22Rv1 (cell line): ENCODE data around the gene ETS1.

ENCODE experiments used
- H3K27ac ChIP-seq: fragments of 450-650 bp; 2 replicates; pipeline ENCODE4 v1.5.1; 2017
- ZFX ChIP-seq: fragments of 450-650 bp; IDR thresholded peaks from 2 replicates; pipeline ENCODE4 v1.6.1; 2017; ENCODE audit warnings: antibody characterized with exemption, borderline replicate concordance
- TF ChIP-seq, protein P1 (sequence below): fragments of 450-650 bp; IDR thresholded peaks from 2 replicates; pipeline ENCODE4 v1.5.1; 2017; ENCODE audit warnings: mild to moderate bottlenecking

Gene ETS1

DNA sequence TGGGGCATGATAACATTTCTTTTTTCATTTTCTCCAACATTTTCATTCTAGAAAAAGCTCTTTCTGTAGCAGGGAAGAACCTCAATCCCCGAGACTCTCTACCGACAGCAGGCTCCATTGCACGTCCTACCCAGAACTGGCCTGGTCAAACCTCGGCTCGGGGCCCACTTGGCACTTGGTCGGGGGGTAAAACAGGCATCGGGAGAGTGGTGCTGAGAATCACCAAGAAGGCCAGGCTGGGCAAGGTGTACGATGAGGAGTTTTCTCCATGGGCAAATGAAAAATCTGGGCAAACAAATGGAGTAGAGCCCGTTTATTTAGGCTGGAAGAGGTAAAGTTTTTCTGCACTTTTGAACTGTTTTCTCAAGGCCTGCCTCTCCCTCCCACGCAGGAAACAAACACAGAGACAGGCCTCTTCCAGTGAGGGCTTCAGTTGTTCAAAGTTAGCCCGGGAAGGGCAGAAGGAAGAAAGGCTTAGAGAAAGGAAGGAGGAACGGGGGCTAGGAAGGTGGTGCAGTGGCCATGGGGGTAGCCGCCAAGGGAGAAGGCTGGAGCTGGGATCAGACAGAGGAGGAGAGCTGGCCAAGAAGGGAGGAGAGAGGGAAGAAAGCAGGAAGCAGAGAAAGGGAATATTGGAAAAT is 87.6 kb downstream of the ETS1 start:
- no peak overlapping the region for H3K27ac ChIP-seq
- no peak for TF ChIP-seq ZFX
- TF ChIP-seq, protein P1, sequence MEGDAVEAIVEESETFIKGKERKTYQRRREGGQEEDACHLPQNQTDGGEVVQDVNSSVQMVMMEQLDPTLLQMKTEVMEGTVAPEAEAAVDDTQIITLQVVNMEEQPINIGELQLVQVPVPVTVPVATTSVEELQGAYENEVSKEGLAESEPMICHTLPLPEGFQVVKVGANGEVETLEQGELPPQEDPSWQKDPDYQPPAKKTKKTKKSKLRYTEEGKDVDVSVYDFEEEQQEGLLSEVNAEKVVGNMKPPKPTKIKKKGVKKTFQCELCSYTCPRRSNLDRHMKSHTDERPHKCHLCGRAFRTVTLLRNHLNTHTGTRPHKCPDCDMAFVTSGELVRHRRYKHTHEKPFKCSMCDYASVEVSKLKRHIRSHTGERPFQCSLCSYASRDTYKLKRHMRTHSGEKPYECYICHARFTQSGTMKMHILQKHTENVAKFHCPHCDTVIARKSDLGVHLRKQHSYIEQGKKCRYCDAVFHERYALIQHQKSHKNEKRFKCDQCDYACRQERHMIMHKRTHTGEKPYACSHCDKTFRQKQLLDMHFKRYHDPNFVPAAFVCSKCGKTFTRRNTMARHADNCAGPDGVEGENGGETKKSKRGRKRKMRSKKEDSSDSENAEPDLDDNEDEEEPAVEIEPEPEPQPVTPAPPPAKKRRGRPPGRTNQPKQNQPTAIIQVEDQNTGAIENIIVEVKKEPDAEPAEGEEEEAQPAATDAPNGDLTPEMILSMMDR = no peak

DNA sequence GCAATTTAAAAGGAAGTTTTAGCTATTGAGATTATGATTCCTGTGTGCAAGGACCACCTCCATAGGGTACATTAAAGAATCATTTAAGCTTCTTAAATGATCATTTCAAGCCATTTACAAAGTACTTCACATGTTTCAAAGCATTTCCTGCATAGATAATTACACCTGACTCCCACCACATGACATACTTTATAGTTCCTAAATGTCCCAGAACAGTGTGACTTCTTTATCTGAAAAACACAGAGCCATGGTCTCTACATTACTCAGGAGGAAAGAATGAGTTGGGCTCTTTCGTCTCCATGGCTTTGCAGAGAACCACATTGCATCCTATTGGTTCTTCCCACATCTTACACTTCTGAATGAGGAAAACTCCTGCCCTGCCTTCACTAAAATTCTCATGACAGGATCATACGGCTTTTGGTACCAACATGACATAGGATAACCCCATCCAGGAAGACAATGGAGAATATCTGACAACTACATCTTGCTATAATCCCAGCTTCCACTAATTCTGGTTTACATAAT is 88.6 kb downstream of the ETS1 start:
- no peak overlapping the region for H3K27ac ChIP-seq
- TF ChIP-seq, protein P1 = no peak
- TF ChIP-seq ZFX = no peak

DNA sequence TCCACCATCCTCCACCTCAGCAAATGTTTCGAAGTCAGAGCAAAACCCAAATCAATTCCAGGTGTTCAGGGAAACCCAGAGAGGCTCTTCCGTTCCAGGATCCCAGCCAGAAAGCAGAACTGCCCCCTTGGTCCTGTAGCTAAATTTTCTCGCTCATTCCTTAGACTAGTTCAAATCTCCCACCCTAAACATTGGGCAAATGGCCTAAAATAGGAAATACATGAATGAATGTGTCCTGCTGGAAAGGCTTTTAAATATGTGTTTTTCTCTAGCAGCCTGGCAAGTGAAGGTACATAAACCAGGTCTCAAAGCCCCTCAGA is 89.6 kb downstream of the ETS1 start:
- no peak overlapping the region for H3K27ac ChIP-seq
- TF ChIP-seq, protein P1 = no peak
- no peak for TF ChIP-seq ZFX

DNA sequence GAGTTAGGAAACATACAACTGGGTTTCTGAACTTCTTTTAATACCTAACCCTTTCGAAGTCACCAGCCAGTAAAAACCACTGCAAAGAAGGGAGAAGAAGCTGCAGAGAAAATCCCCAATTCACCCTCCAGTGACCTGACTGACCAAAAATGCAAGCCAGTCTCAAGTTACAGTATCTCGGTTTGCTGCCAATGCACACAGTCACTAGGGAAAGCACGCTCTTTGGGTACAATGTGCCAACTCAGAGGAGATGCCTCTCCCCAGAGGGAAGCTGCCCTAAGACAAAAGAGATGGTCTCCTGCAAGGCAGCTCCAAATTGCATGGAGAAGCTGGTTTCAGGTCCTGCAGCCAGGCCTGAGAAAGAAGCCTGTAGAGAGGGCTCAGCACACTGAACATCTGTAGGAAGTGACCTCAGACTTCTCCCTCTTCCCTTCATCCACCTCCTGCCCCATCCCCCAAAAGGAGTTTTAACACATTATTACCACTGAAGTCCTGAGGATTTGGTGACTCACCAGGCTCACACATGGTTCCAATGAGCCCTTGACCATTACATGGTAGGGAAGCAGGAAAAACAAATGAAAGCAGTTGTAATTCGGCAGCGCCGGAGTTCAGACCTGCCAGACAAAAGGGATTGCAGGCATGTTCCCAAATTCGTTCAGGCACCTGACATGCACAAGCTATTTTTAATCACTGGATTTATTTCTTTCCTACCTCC is 90.1 kb downstream of the ETS1 start:
- H3K27ac ChIP-seq = no peak overlapping the region
- no peak for TF ChIP-seq ZFX
- TF ChIP-seq, protein P1 = no peak

DNA sequence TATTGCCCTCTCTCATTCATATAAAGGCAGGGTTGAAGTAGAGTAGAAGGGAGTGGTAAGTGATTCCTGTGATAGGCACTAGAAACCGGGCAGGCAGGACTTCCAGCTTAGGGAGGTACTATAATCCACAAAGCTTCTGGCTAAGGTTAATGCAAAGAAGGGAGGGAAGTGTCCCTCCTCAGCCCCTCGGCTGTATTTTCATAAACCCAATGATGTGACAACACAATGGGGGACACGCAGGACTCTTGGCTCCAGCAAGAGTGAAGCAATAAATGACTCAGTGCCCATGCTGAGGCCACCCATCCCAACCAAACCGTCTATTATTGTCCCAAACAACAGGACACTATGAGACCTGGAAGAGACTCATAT is 90.7 kb downstream of the ETS1 start:
- H3K27ac ChIP-seq = no peak overlapping the region

DNA sequence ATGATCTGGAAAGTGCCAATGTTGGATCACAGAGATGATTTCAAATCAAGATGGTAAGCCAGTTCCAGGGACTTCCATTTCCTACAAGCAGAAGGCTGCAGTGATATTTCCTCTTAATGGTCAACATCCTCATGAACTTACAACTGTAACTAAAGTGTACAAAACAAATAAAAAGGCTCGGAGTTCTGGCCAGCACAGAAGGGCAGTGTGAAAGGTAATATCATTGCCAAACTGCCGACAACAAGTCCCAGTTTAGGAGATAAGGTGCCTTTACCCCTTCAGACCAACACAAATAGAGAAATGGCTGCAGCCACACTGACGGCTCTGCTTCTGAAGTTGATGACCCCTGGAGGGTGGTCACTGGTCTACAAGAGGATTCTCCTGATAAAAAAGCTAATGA is 91.1 kb downstream of the ETS1 start:
- H3K27ac ChIP-seq = no peak overlapping the region
- TF ChIP-seq, protein P1 = no peak
- TF ChIP-seq ZFX = no peak

More for the DNA sequence above, 90.7 kb downstream of the ETS1 start:
- TF ChIP-seq, protein P1 = no peak
- TF ChIP-seq ZFX = no peak
